ENCODE measurements around the gene ZBED5. TPM values are rescaled to one million over a fixed set of nuclear protein-coding genes. Genes with fewer than 3 reads are reported as not detected.
"Not testable (repeated sequence)": the region's sequence is repeated elsewhere in the genome, so short reads cannot be mapped to it uniquely, and the experiment has no call there.

Gene ZBED5
- total and polyA plus RNA-seq, 8 donors: 9.0 to 54.7 (median 21.7) TPM

DNA sequence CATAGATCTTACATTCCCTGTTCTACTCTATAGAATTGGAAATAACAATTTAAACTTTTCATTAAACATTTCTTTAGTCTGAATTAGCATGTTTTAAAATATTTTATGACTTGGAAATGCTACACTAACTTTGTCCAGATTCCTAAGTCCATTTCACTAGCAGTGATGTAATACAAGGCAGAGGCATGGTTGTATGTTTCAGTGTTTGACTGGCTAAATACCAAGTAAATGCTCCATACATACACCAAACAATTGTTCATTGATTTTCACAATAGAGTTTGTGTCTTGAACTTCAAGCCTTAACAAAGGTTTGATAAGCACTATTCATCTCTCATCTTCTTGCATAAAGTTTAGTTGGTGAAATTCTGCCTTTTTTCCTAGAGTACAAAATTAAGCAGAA is 13.5 kb downstream of the ZBED5 start:
- DNase-seq: no peak
- H3K36me3 ChIP-seq: no peaks in the 10 kb centered on the region
- peaks cover 0 to 14% (median 9%) of the 10 kb centered on the region in 4 donors for H3K4me1 ChIP-seq
- TF ChIP-seq CTCF (IDR thresholded peaks at IDR 0.05) (no peak), POLR2A (IDR thresholded peaks at IDR 0.05) (no peak), POLR2AphosphoS5 (IDR thresholded peaks at IDR 0.05) (no peak), EP300 (IDR thresholded peaks at IDR 0.05) (no peak)
- no peak overlapping the region for H3K4me3 ChIP-seq
- H3K27ac ChIP-seq: no peak overlapping the region
- no peaks in the 10 kb centered on the region for H3K27me3 ChIP-seq
- intact Hi-C loops (cut with DNase I; ENCODE audit: low total_unique reads): no loop called here
- H3K9me3 ChIP-seq: no peaks in the 10 kb centered on the region

- no peak for DNase-seq
- Histone ChIP-seq H3K4me3 (no peak overlapping the region), H3K9me3 (no peaks in the 10 kb centered on the region), H3K4me1 (peaks cover 0 to 14% (median 6%) of the 10 kb centered on the region in 4 donors), H3K27ac (no peak overlapping the region), H3K27me3 (no peaks in the 10 kb centered on the region), H3K36me3 (no peaks in the 10 kb centered on the region)
- intact Hi-C loops (cut with DNase I; ENCODE audit: low total_unique reads): no loop called here
- no peak for TF ChIP-seq POLR2A (IDR thresholded peaks at IDR 0.05)
- TF ChIP-seq CTCF (IDR thresholded peaks at IDR 0.05): no peak
- TF ChIP-seq EP300 (IDR thresholded peaks at IDR 0.05): no peak
- no peak for TF ChIP-seq POLR2AphosphoS5 (IDR thresholded peaks at IDR 0.05)
- WGBS, 5 donors: 25 to 47% (median 34%) methylated on average over 3 of the region's 3 CpGs
Measured at GRCh38 chr11:10838881-10839280, 19.0 kb downstream of the ZBED5 start.

- TF ChIP-seq POLR2AphosphoS5 (IDR thresholded peaks at IDR 0.05): no peak
- no peak for TF ChIP-seq EP300 (IDR thresholded peaks at IDR 0.05)
- TF ChIP-seq POLR2A (IDR thresholded peaks at IDR 0.05): no peak
- TF ChIP-seq CTCF (IDR thresholded peaks at IDR 0.05): no peak
- no peaks in the 10 kb centered on the region for H3K9me3 ChIP-seq
- H3K36me3 ChIP-seq: no peaks in the 10 kb centered on the region
- peaks cover 0 to 9% (median 5%) of the 10 kb centered on the region in 4 donors for H3K4me1 ChIP-seq
- no peak overlapping the region for H3K27ac ChIP-seq
- intact Hi-C loops (cut with DNase I; ENCODE audit: low total_unique reads): no loop called here
- no peaks in the 10 kb centered on the region for H3K27me3 ChIP-seq
- H3K4me3 ChIP-seq: no peak overlapping the region
- DNase-seq: no peak
Measured at GRCh38 chr11:10838083-10838482, 19.8 kb downstream of the ZBED5 start.

DNA sequence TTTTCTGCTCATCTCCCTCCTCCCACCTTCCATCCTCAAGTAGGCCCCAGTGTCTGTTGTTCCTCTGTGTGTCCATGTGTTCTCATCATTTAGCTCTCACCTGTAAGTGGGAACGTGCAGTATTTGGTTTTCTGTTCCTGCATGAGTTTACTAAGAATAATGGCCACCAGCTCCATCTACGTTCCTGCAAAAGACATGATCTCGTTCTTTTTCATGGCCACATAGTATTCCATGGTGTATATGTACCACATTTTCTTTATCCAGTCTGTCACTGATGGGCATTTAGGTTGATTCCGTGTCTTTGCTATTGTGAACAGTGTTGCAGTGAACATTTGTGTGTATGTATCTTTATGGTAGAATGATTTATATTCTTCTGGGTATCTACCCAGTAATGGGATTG is 21.0 kb downstream of the ZBED5 start:
- 91 to 95% (median 95%) methylated on average over 4 of the region's 4 CpGs for WGBS, 5 donors
- intact Hi-C loops (cut with DNase I; ENCODE audit: low total_unique reads): not testable (repeated sequence)

DNA sequence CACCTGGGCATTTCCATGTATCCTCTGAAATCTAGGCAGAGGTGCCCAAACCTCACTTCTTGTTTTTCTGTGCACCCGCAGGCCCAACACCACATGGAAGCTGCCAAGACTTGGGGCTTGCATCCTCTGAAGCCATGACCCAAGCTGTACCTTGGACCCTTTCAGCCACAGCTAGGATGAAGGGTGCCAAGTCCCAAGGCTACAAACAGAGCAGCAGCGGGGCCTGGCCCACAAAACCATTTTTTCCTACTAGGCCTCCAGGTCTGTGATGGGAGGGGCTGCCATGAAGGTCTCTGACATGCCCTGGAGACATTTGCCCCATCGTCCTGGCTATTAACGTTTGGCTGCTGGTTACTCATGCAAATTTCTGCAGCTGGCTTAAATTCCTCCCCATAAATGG is 28.7 kb downstream of the ZBED5 start:
- no peak for DNase-seq
- H3K4me3 ChIP-seq: no peak overlapping the region
- H3K4me1 ChIP-seq: no peaks in the 10 kb centered on the region
- no peaks in the 10 kb centered on the region for H3K36me3 ChIP-seq
- H3K27me3 ChIP-seq: no peaks in the 10 kb centered on the region
- TF ChIP-seq EP300 (IDR thresholded peaks at IDR 0.05) (no peak), POLR2AphosphoS5 (IDR thresholded peaks at IDR 0.05) (no peak), CTCF (IDR thresholded peaks at IDR 0.05) (no peak), POLR2A (IDR thresholded peaks at IDR 0.05) (no peak)
- H3K9me3 ChIP-seq: no peaks in the 10 kb centered on the region
- intact Hi-C loops (cut with DNase I; ENCODE audit: low total_unique reads): no loop called here
- H3K27ac ChIP-seq: no peak overlapping the region
- WGBS, 5 donors: 89 to 96% (median 95%) methylated on average over 4 of the region's 4 CpGs

More for the DNA sequence above, 21.0 kb downstream of the ZBED5 start:
- not testable (repeated sequence) for DNase-seq, H3K9me3 ChIP-seq, H3K27me3 ChIP-seq, H3K36me3 ChIP-seq, H3K27ac ChIP-seq, H3K4me3 ChIP-seq, H3K4me1 ChIP-seq

All from stomach (tissue), 9 donors.